Measurements from ENCODE around the gene MAP1B.

Gene MAP1B

GRCh38 chr5:72112389-72112788 lies 5.1 kb downstream of the MAP1B start:
- no peak overlapping the region for H3K9ac ChIP-seq (ENCODE audit: low read depth in 1 of 2, low read length in 2 of 2)
- no peak overlapping the region for H3K27ac ChIP-seq (ENCODE audit: low read depth in 2 of 2, low read length in 2 of 2)
- no peaks in the 10 kb centered on the region for H3K9me3 ChIP-seq (ENCODE audit: control insufficient read depth in 2 of 2, low read length in 2 of 2)
- H3K4me1 ChIP-seq (ENCODE audit: control insufficient read depth in 2 of 2, insufficient read depth in 2 of 2, low read length in 2 of 2), result no peaks in the 10 kb centered on the region
- no peaks in the 10 kb centered on the region for H3K36me3 ChIP-seq (ENCODE audit: control insufficient read depth in 2 of 2, insufficient read depth in 2 of 2, low read length in 2 of 2)
- no peak overlapping the region for H3K4me3 ChIP-seq (ENCODE audit: low read length in 2 of 2)
- H3K27me3 ChIP-seq (ENCODE audit: control insufficient read depth in 2 of 2, insufficient read depth in 2 of 2, low read length in 2 of 2), result peaks cover 6 to 8% of the 10 kb centered on the region in 2 donors

GRCh38 chr5:72114629-72115028 lies 7.4 kb downstream of the MAP1B start:
- Histone ChIP-seq H3K27me3 (ENCODE audit: control insufficient read depth in 2 of 2, insufficient read depth in 2 of 2, low read length in 2 of 2) (peaks cover 0 to under 1% of the 10 kb centered on the region in 2 donors), H3K36me3 (ENCODE audit: control insufficient read depth in 2 of 2, insufficient read depth in 2 of 2, low read length in 2 of 2) (no peaks in the 10 kb centered on the region), H3K4me1 (ENCODE audit: control insufficient read depth in 2 of 2, insufficient read depth in 2 of 2, low read length in 2 of 2) (no peaks in the 10 kb centered on the region), H3K4me3 (ENCODE audit: low read length in 2 of 2) (no peak overlapping the region), H3K27ac (ENCODE audit: low read depth in 2 of 2, low read length in 2 of 2) (no peak overlapping the region), H3K9ac (ENCODE audit: low read depth in 1 of 2, low read length in 2 of 2) (no peak overlapping the region), H3K9me3 (ENCODE audit: control insufficient read depth in 2 of 2, low read length in 2 of 2) (no peaks in the 10 kb centered on the region)

GRCh38 chr5:72115296-72115695 lies 8.0 kb downstream of the MAP1B start:
- Histone ChIP-seq H3K4me3 (ENCODE audit: low read length in 2 of 2) (no peak overlapping the region), H3K9ac (ENCODE audit: low read depth in 1 of 2, low read length in 2 of 2) (no peak overlapping the region), H3K4me1 (ENCODE audit: control insufficient read depth in 2 of 2, insufficient read depth in 2 of 2, low read length in 2 of 2) (no peaks in the 10 kb centered on the region), H3K27me3 (ENCODE audit: control insufficient read depth in 2 of 2, insufficient read depth in 2 of 2, low read length in 2 of 2) (no peaks in the 10 kb centered on the region), H3K9me3 (ENCODE audit: control insufficient read depth in 2 of 2, low read length in 2 of 2) (no peaks in the 10 kb centered on the region), H3K36me3 (ENCODE audit: control insufficient read depth in 2 of 2, insufficient read depth in 2 of 2, low read length in 2 of 2) (no peaks in the 10 kb centered on the region), H3K27ac (ENCODE audit: low read depth in 2 of 2, low read length in 2 of 2) (no peak overlapping the region)

- Histone ChIP-seq H3K27ac (ENCODE audit: low read depth in 2 of 2, low read length in 2 of 2) (no peak overlapping the region), H3K9ac (ENCODE audit: low read depth in 1 of 2, low read length in 2 of 2) (no peak overlapping the region), H3K27me3 (ENCODE audit: control insufficient read depth in 2 of 2, insufficient read depth in 2 of 2, low read length in 2 of 2) (no peaks in the 10 kb centered on the region), H3K9me3 (ENCODE audit: control insufficient read depth in 2 of 2, low read length in 2 of 2) (no peaks in the 10 kb centered on the region), H3K4me3 (ENCODE audit: low read length in 2 of 2) (no peak overlapping the region), H3K4me1 (ENCODE audit: control insufficient read depth in 2 of 2, insufficient read depth in 2 of 2, low read length in 2 of 2) (no peaks in the 10 kb centered on the region), H3K36me3 (ENCODE audit: control insufficient read depth in 2 of 2, insufficient read depth in 2 of 2, low read length in 2 of 2) (no peaks in the 10 kb centered on the region)
These were observed 10.0 kb downstream of the MAP1B start for GRCh38 chr5:72117307-72117706.

GRCh38 chr5:72121052-72121779 lies 13.9 kb downstream of the MAP1B start:
- Histone ChIP-seq H3K4me1 (ENCODE audit: control insufficient read depth in 2 of 2, insufficient read depth in 2 of 2, low read length in 2 of 2) (no peaks in the 10 kb centered on the region), H3K9ac (ENCODE audit: low read depth in 1 of 2, low read length in 2 of 2) (no peak overlapping the region), H3K9me3 (ENCODE audit: control insufficient read depth in 2 of 2, low read length in 2 of 2) (no peaks in the 10 kb centered on the region), H3K4me3 (ENCODE audit: low read length in 2 of 2) (no peak overlapping the region), H3K36me3 (ENCODE audit: control insufficient read depth in 2 of 2, insufficient read depth in 2 of 2, low read length in 2 of 2) (no peaks in the 10 kb centered on the region), H3K27ac (ENCODE audit: low read depth in 2 of 2, low read length in 2 of 2) (no peak overlapping the region), H3K27me3 (ENCODE audit: control insufficient read depth in 2 of 2, insufficient read depth in 2 of 2, low read length in 2 of 2) (peaks cover 2 to 6% of the 10 kb centered on the region in 2 donors)

GRCh38 chr5:72121780-72122445 lies 14.6 kb downstream of the MAP1B start:
- Histone ChIP-seq H3K36me3 (ENCODE audit: control insufficient read depth in 2 of 2, insufficient read depth in 2 of 2, low read length in 2 of 2) (no peaks in the 10 kb centered on the region), H3K9me3 (ENCODE audit: control insufficient read depth in 2 of 2, low read length in 2 of 2) (no peaks in the 10 kb centered on the region), H3K9ac (ENCODE audit: low read depth in 1 of 2, low read length in 2 of 2) (no peak overlapping the region), H3K27me3 (ENCODE audit: control insufficient read depth in 2 of 2, insufficient read depth in 2 of 2, low read length in 2 of 2) (peaks cover 2 to 7% of the 10 kb centered on the region in 2 donors), H3K27ac (ENCODE audit: low read depth in 2 of 2, low read length in 2 of 2) (no peak overlapping the region), H3K4me3 (ENCODE audit: low read length in 2 of 2) (no peak overlapping the region), H3K4me1 (ENCODE audit: control insufficient read depth in 2 of 2, insufficient read depth in 2 of 2, low read length in 2 of 2) (no peaks in the 10 kb centered on the region)

- no peaks in the 10 kb centered on the region for H3K9me3 ChIP-seq (ENCODE audit: control insufficient read depth in 2 of 2, low read length in 2 of 2)
- H3K27me3 ChIP-seq (ENCODE audit: control insufficient read depth in 2 of 2, insufficient read depth in 2 of 2, low read length in 2 of 2), result peaks cover 2 to 7% of the 10 kb centered on the region in 2 donors
- H3K27ac ChIP-seq (ENCODE audit: low read depth in 2 of 2, low read length in 2 of 2), result no peak overlapping the region
- no peak overlapping the region for H3K4me3 ChIP-seq (ENCODE audit: low read length in 2 of 2)
- no peak overlapping the region for H3K9ac ChIP-seq (ENCODE audit: low read depth in 1 of 2, low read length in 2 of 2)
- H3K36me3 ChIP-seq (ENCODE audit: control insufficient read depth in 2 of 2, insufficient read depth in 2 of 2, low read length in 2 of 2), result no peaks in the 10 kb centered on the region
- H3K4me1 ChIP-seq (ENCODE audit: control insufficient read depth in 2 of 2, insufficient read depth in 2 of 2, low read length in 2 of 2), result no peaks in the 10 kb centered on the region
These were observed 15.3 kb downstream of the MAP1B start for GRCh38 chr5:72122602-72123001.

GRCh38 chr5:72123764-72124376 lies 16.6 kb downstream of the MAP1B start:
- H3K9me3 ChIP-seq (ENCODE audit: control insufficient read depth in 2 of 2, low read length in 2 of 2), result no peaks in the 10 kb centered on the region
- peaks cover 2 to 7% of the 10 kb centered on the region in 2 donors for H3K27me3 ChIP-seq (ENCODE audit: control insufficient read depth in 2 of 2, insufficient read depth in 2 of 2, low read length in 2 of 2)
- no peaks in the 10 kb centered on the region for H3K36me3 ChIP-seq (ENCODE audit: control insufficient read depth in 2 of 2, insufficient read depth in 2 of 2, low read length in 2 of 2)
- H3K9ac ChIP-seq (ENCODE audit: low read depth in 1 of 2, low read length in 2 of 2), result no peak overlapping the region
- H3K4me3 ChIP-seq (ENCODE audit: low read length in 2 of 2), result no peak overlapping the region
- no peak overlapping the region for H3K27ac ChIP-seq (ENCODE audit: low read depth in 2 of 2, low read length in 2 of 2)
- no peaks in the 10 kb centered on the region for H3K4me1 ChIP-seq (ENCODE audit: control insufficient read depth in 2 of 2, insufficient read depth in 2 of 2, low read length in 2 of 2)

GRCh38 chr5:72125271-72125940 lies 18.1 kb downstream of the MAP1B start:
- Histone ChIP-seq H3K9me3 (ENCODE audit: control insufficient read depth in 2 of 2, low read length in 2 of 2) (no peaks in the 10 kb centered on the region), H3K4me1 (ENCODE audit: control insufficient read depth in 2 of 2, insufficient read depth in 2 of 2, low read length in 2 of 2) (no peaks in the 10 kb centered on the region), H3K27ac (ENCODE audit: low read depth in 2 of 2, low read length in 2 of 2) (no peak overlapping the region), H3K4me3 (ENCODE audit: low read length in 2 of 2) (no peak overlapping the region), H3K9ac (ENCODE audit: low read depth in 1 of 2, low read length in 2 of 2) (no peak overlapping the region), H3K36me3 (ENCODE audit: control insufficient read depth in 2 of 2, insufficient read depth in 2 of 2, low read length in 2 of 2) (no peaks in the 10 kb centered on the region), H3K27me3 (ENCODE audit: control insufficient read depth in 2 of 2, insufficient read depth in 2 of 2, low read length in 2 of 2) (peaks cover 2 to 7% of the 10 kb centered on the region in 2 donors)

Measured in mucosa of rectum (tissue), 2 donors.